Measurements from ENCODE around the gene APOA5.

- TF ChIP-seq SMAD4 (CRISPR knock-in tag; IDR thresholded peaks at IDR 0.05): no peak
- TF ChIP-seq, protein P1, sequence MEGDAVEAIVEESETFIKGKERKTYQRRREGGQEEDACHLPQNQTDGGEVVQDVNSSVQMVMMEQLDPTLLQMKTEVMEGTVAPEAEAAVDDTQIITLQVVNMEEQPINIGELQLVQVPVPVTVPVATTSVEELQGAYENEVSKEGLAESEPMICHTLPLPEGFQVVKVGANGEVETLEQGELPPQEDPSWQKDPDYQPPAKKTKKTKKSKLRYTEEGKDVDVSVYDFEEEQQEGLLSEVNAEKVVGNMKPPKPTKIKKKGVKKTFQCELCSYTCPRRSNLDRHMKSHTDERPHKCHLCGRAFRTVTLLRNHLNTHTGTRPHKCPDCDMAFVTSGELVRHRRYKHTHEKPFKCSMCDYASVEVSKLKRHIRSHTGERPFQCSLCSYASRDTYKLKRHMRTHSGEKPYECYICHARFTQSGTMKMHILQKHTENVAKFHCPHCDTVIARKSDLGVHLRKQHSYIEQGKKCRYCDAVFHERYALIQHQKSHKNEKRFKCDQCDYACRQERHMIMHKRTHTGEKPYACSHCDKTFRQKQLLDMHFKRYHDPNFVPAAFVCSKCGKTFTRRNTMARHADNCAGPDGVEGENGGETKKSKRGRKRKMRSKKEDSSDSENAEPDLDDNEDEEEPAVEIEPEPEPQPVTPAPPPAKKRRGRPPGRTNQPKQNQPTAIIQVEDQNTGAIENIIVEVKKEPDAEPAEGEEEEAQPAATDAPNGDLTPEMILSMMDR (IDR thresholded peaks at IDR 0.05): no peak
- TF ChIP-seq, protein P2, sequence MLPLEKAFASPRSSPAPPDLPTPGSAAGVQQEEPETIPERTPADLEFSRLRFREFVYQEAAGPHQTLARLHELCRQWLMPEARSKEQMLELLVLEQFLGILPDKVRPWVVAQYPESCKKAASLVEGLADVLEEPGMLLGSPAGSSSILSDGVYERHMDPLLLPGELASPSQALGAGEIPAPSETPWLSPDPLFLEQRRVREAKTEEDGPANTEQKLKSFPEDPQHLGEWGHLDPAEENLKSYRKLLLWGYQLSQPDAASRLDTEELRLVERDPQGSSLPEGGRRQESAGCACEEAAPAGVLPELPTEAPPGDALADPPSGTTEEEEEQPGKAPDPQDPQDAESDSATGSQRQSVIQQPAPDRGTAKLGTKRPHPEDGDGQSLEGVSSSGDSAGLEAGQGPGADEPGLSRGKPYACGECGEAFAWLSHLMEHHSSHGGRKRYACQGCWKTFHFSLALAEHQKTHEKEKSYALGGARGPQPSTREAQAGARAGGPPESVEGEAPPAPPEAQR (CRISPR knock-in tag; IDR thresholded peaks at IDR 0.05): no peak
- TF ChIP-seq JUN (CRISPR knock-in tag; IDR thresholded peaks at IDR 0.05): no peak
- TF ChIP-seq ETV6 (CRISPR knock-in tag; IDR thresholded peaks at IDR 0.05): no peak
- TF ChIP-seq IRF2 (CRISPR knock-in tag; IDR thresholded peaks at IDR 0.05; ENCODE audit: borderline replicate concordance, low read depth): no peak
- TF ChIP-seq SP1 (CRISPR knock-in tag; conservative IDR thresholded peaks at IDR 0.05): no peak
- no peak for TF ChIP-seq AFF4 (CRISPR knock-in tag; IDR thresholded peaks at IDR 0.05; ENCODE audit: borderline replicate concordance)
- TF ChIP-seq ZNF263 (CRISPR knock-in tag; IDR thresholded peaks at IDR 0.05; ENCODE audit: low read depth): no peak
- TF ChIP-seq, protein P3, sequence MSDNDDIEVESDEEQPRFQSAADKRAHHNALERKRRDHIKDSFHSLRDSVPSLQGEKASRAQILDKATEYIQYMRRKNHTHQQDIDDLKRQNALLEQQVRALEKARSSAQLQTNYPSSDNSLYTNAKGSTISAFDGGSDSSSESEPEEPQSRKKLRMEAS (CRISPR knock-in tag; IDR thresholded peaks at IDR 0.05): no peak
- no peak for TF ChIP-seq FOXK1 (CRISPR knock-in tag; IDR thresholded peaks at IDR 0.05)
- no peak for TF ChIP-seq NR2C2 (CRISPR knock-in tag; IDR thresholded peaks at IDR 0.05)
- no peak for TF ChIP-seq GABPB1 (CRISPR knock-in tag; IDR thresholded peaks at IDR 0.05)
- no peak for TF ChIP-seq HMGXB4 (CRISPR knock-in tag; IDR thresholded peaks at IDR 0.05)
Observed at GRCh38 chr11:116776522-116776984, 15.1 kb downstream of the APOA5 start.

All from WTC11 (cell line).